Measurements from ENCODE around the gene C4BPB. TPM values are rescaled to one million over a fixed set of nuclear protein-coding genes. Genes with fewer than 3 reads are reported as not detected.

The C4BPB gene
- polyA plus RNA-seq, 1 donor (not counting 4 experiments of a cell fraction or from before 2014, with no cell fraction given), result not detected

DNA sequence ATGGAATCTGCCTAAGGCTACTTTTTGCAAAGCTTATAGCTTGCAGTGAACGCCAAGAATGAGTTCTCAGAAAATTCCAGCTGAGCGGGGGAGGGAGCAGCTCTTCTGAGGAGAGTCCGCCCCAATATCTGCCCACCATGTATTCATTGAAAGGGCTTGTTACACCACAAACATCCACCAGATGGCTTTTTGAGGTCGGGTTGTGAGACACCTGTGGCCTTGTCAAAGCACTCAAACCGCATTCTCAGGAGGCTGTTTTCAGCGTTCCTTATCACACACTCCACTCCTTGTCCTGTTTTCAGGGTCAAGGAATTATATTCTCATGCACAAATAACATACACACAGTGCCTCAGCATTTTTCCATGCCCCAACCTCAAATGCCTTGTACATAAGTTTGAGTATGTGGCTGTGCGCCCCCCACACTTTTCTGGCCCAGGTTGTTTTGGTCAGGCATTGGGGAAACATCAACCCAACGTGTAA is 3.9 kb upstream of the C4BPB start:
- no peak overlapping the region for H2AFZ ChIP-seq (ENCODE audit: control insufficient read depth, low read length)
- H3K4me1 ChIP-seq (ENCODE audit: control insufficient read depth, extremely low read depth, insufficient read depth, low read length), result peaks cover 5% of the 10 kb centered on the region
- TF ChIP-seq, protein P1, sequence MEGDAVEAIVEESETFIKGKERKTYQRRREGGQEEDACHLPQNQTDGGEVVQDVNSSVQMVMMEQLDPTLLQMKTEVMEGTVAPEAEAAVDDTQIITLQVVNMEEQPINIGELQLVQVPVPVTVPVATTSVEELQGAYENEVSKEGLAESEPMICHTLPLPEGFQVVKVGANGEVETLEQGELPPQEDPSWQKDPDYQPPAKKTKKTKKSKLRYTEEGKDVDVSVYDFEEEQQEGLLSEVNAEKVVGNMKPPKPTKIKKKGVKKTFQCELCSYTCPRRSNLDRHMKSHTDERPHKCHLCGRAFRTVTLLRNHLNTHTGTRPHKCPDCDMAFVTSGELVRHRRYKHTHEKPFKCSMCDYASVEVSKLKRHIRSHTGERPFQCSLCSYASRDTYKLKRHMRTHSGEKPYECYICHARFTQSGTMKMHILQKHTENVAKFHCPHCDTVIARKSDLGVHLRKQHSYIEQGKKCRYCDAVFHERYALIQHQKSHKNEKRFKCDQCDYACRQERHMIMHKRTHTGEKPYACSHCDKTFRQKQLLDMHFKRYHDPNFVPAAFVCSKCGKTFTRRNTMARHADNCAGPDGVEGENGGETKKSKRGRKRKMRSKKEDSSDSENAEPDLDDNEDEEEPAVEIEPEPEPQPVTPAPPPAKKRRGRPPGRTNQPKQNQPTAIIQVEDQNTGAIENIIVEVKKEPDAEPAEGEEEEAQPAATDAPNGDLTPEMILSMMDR (optimal IDR thresholded peaks at IDR 0.05 in 1 of 3, IDR thresholded peaks at IDR 0.05 in 1 of 3, conservative IDR thresholded peaks at IDR 0.05 in 1 of 3; ENCODE audit: extremely low read depth in 1 of 3, insufficient read depth in 2 of 3, low read length in 3 of 3), result peak; percentile 61 to 69 (median 62)
- TF ChIP-seq EZH2 (IDR thresholded peaks at IDR 0.05; ENCODE audit: low read length), result no peak
- no peaks in the 10 kb centered on the region for H4K20me1 ChIP-seq (ENCODE audit: control insufficient read depth, extremely low read depth, insufficient read depth, low read length)
- H3K9ac ChIP-seq (ENCODE audit: control insufficient read depth, extremely low read depth, insufficient read depth, low read length), result no peak overlapping the region
- H3K9me1 ChIP-seq (ENCODE audit: control insufficient read depth, extremely low read depth, insufficient read depth, low read length), result no peaks in the 10 kb centered on the region
- H3K27ac ChIP-seq (ENCODE audit: control insufficient read depth, insufficient read depth, low read length), result no peak overlapping the region
- FAIRE-seq, result peak; percentile 84
- no peak overlapping the region for H3K4me2 ChIP-seq (ENCODE audit: control insufficient read depth, extremely low read depth, insufficient read depth, low read depth, low read length)
- no peak for DNase-seq (ENCODE audit: low read depth, low spot score)
- H3K4me3 ChIP-seq (ENCODE audit: control insufficient read depth in 2 of 3, extremely low read depth in 1 of 3, insufficient read depth in 2 of 3, low read depth in 1 of 3, low read length in 3 of 3), result no peak overlapping the region
- dilution Hi-C loops (cut with MboI; ENCODE audit: extremely low pct_ligation_motif_present, low sequenced_read_pairs), result no loop called here
- peaks cover 0 to under 1% of the 10 kb centered on the region in 2 experiments for H3K36me3 ChIP-seq (ENCODE audit: control insufficient read depth in 2 of 2, extremely low read depth in 1 of 2, insufficient read depth in 2 of 2, low read length in 2 of 2)
- no peaks in the 10 kb centered on the region for H3K9me3 ChIP-seq (ENCODE audit: control insufficient read depth, low read depth, low read length)
- no peaks in the 10 kb centered on the region for H3K79me2 ChIP-seq (ENCODE audit: control insufficient read depth, insufficient read depth, low read length)
- H3K27me3 ChIP-seq (ENCODE audit: control insufficient read depth, extremely low read depth, insufficient read depth, low read length), result no peaks in the 10 kb centered on the region

DNA sequence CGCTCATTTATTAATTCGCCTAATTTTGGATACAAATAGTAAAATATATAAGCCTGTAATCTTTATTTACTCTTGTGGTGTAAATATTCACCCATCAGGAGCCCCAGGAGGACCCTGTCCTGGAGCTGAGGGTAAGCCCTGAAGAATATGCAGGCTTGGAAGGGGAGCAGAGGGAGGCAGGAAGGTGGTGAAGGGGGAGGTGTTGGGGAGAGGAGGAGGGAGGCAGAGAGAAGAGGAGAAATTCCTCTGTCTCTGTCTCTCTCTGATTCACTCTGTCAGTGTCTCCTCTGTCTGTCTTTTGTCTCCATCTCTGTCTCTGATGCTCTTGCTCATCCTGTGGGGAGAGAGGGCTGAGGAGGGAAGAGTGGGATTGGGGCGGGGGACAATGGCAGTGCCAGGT is 2.8 kb upstream of the C4BPB start:
- Histone ChIP-seq H3K4me3 (ENCODE audit: control insufficient read depth in 2 of 3, extremely low read depth in 1 of 3, insufficient read depth in 2 of 3, low read depth in 1 of 3, low read length in 3 of 3) (no peak overlapping the region), H3K36me3 (ENCODE audit: control insufficient read depth in 2 of 2, extremely low read depth in 1 of 2, insufficient read depth in 2 of 2, low read length in 2 of 2) (no peaks in the 10 kb centered on the region), H3K27ac (ENCODE audit: control insufficient read depth, insufficient read depth, low read length) (no peak overlapping the region), H3K27me3 (ENCODE audit: control insufficient read depth, extremely low read depth, insufficient read depth, low read length) (no peaks in the 10 kb centered on the region), H3K9ac (ENCODE audit: control insufficient read depth, extremely low read depth, insufficient read depth, low read length) (no peak overlapping the region), H3K4me2 (ENCODE audit: control insufficient read depth, extremely low read depth, insufficient read depth, low read depth, low read length) (no peak overlapping the region), H2AFZ (ENCODE audit: control insufficient read depth, low read length) (no peak overlapping the region), H4K20me1 (ENCODE audit: control insufficient read depth, extremely low read depth, insufficient read depth, low read length) (no peaks in the 10 kb centered on the region), H3K4me1 (ENCODE audit: control insufficient read depth, extremely low read depth, insufficient read depth, low read length) (peaks cover 5% of the 10 kb centered on the region), H3K9me1 (ENCODE audit: control insufficient read depth, extremely low read depth, insufficient read depth, low read length) (no peaks in the 10 kb centered on the region), H3K79me2 (ENCODE audit: control insufficient read depth, insufficient read depth, low read length) (no peaks in the 10 kb centered on the region), H3K9me3 (ENCODE audit: control insufficient read depth, low read depth, low read length) (no peaks in the 10 kb centered on the region)
- FAIRE-seq, result no peak
- TF ChIP-seq, protein P1 (optimal IDR thresholded peaks at IDR 0.05 in 1 of 3, IDR thresholded peaks at IDR 0.05 in 1 of 3, conservative IDR thresholded peaks at IDR 0.05 in 1 of 3; ENCODE audit: extremely low read depth in 1 of 3, insufficient read depth in 2 of 3, low read length in 3 of 3), result no peak
- TF ChIP-seq EZH2 (IDR thresholded peaks at IDR 0.05; ENCODE audit: low read length), result no peak
- dilution Hi-C loops (cut with MboI; ENCODE audit: extremely low pct_ligation_motif_present, low sequenced_read_pairs), result no loop called here
- DNase-seq (ENCODE audit: low read depth, low spot score), result no peak
